B cell (primary cell): ENCODE measurements around the gene DPP10.

Experiments
- EZH2 ChIP-seq: IDR thresholded peaks from 2 replicates; pipeline ENCODE4 v1.6.1; 2012; ENCODE audit warnings: borderline replicate concordance, low read depth, mild to moderate bottlenecking, moderate library complexity, low read length; ENCODE audit not compliant: insufficient read depth, poor library complexity, severe bottlenecking
- TF ChIP-seq, protein P1 (sequence below): fragments of 200-600 bp; IDR thresholded peaks from one replicate; pipeline ENCODE4 v1.8.0; 2022; ENCODE audit warnings: antibody characterized with exemption, mild to moderate bottlenecking

DNA sequence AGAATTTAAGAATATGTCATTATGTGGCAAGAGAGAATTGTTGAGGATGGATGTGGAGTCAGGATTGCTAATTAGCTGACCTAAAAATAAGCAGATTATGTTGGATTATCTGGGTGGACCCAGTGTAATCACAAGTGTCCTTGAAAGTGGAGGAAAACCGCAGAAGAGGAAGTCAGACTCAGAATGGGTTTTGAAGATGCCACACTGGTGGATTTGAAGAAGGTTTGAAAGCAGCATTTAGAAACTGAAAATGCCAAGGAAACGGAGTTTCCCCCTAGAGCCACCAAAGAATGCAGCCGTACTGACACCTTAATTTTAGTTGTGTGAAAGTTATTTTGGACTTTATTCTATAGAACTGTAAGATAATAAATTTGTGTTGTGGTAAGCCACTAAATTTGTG is 41.6 kb upstream of the DPP10 start:
- TF ChIP-seq EZH2: no peak
- TF ChIP-seq, protein P1, sequence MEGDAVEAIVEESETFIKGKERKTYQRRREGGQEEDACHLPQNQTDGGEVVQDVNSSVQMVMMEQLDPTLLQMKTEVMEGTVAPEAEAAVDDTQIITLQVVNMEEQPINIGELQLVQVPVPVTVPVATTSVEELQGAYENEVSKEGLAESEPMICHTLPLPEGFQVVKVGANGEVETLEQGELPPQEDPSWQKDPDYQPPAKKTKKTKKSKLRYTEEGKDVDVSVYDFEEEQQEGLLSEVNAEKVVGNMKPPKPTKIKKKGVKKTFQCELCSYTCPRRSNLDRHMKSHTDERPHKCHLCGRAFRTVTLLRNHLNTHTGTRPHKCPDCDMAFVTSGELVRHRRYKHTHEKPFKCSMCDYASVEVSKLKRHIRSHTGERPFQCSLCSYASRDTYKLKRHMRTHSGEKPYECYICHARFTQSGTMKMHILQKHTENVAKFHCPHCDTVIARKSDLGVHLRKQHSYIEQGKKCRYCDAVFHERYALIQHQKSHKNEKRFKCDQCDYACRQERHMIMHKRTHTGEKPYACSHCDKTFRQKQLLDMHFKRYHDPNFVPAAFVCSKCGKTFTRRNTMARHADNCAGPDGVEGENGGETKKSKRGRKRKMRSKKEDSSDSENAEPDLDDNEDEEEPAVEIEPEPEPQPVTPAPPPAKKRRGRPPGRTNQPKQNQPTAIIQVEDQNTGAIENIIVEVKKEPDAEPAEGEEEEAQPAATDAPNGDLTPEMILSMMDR: no peak
